OCI-LY7 (cell line): ENCODE data around the gene RAI2. TPM values are rescaled to one million over a fixed set of nuclear protein-coding genes. Genes with fewer than 3 reads are reported as not detected.

Experiments
- BruUV-seq: library from RNA; stranded (reverse); fragments of 400-500 nt; replicated peaks from 2 replicates; lab custom pipeline; 2021; lab: Mats Ljungman, UMichigan
- CTCF ChIA-PET: fragments of 300-600 bp; sonication (Branson Sonifier 250); formaldehyde crosslinking; loops from one replicate; lab custom pipeline; 2022; ENCODE audit warnings: antibody characterized with exemption; ENCODE audit not compliant: unreplicated experiment; lab: Charles Lee
- POLR2A ChIA-PET: fragments of 300-600 bp; sonication (Branson Sonifier 250); formaldehyde crosslinking; loops from one replicate; lab custom pipeline; 2022; ENCODE audit warnings: antibody characterized with exemption; lab: Charles Lee
- DNase-seq: peaks from one replicate; pipeline ENCODE4 v3.0.0-alpha.2; 2015; ENCODE audit warnings: low spot score
- H2AFZ ChIP-seq: fragments of 200-600 bp; sonication (generic), shearing (Covaris generic); 2 replicates; pipeline ENCODE4 v1.6.1; 2014; ENCODE audit warnings: mild to moderate bottlenecking, antibody characterized with exemption, low read length, moderate library complexity
- H3K27ac ChIP-seq: fragments of 200-600 bp; sonication (generic); 2 replicates; pipeline ENCODE4 v1.5.1; 2014; ENCODE audit warnings: mixed run types, low read depth, mild to moderate bottlenecking, moderate library complexity, low read length, inconsistent platforms; ENCODE audit not compliant: poor library complexity, severe bottlenecking
- H3K36me3 ChIP-seq: fragments of 200-600 bp; sonication (generic); 2 replicates; pipeline ENCODE4 v1.6.1; 2014; ENCODE audit warnings: mild to moderate bottlenecking, antibody characterized with exemption, low read length, moderate library complexity, mixed read lengths; ENCODE audit not compliant: insufficient read depth
- H3K4me1 ChIP-seq: fragments of 200-600 bp; sonication (generic); 2 replicates; pipeline ENCODE4 v1.5.1; 2014; ENCODE audit warnings: mild to moderate bottlenecking, low read length; ENCODE audit not compliant: insufficient read depth, poor library complexity, severe bottlenecking
- H3K4me2 ChIP-seq: fragments of 200-600 bp; sonication (generic); 2 replicates; pipeline ENCODE4 v1.6.1; 2014; ENCODE audit warnings: mild to moderate bottlenecking, low read length
- H3K4me3 ChIP-seq: fragments of 200-600 bp; sonication (generic); 2 replicates; pipeline ENCODE4 v1.5.1; 2014; ENCODE audit warnings: mild to moderate bottlenecking, low read depth, low read length; ENCODE audit not compliant: poor library complexity, severe bottlenecking
- H3K79me2 ChIP-seq: fragments of 200-600 bp; sonication (generic); 2 replicates; pipeline ENCODE4 v1.6.1; 2016; ENCODE audit warnings: low read depth, mild to moderate bottlenecking, low read length, moderate library complexity, mixed read lengths; ENCODE audit not compliant: insufficient read depth
- H3K9me2 ChIP-seq: fragments of 200-600 bp; sonication (generic); 2 replicates; pipeline ENCODE4 v1.6.1; 2016; ENCODE audit warnings: mild to moderate bottlenecking, low read length, mixed read lengths; ENCODE audit not compliant: insufficient read depth
- H3K9me3 ChIP-seq: fragments of 200-600 bp; sonication (generic); 2 replicates; pipeline ENCODE4 v1.6.1; 2014; ENCODE audit warnings: mild to moderate bottlenecking, mixed run types, low read length, mixed read lengths
- H4K20me1 ChIP-seq: fragments of 200-600 bp; sonication (generic); 2 replicates; pipeline ENCODE4 v1.6.1; 2014; ENCODE audit warnings: mild to moderate bottlenecking, antibody characterized with exemption, low read length, moderate library complexity, mixed read lengths; ENCODE audit not compliant: insufficient read depth
- EZH2phosphoT487 ChIP-seq: fragments of 200-600 bp; sonication (generic); IDR thresholded peaks from 2 replicates; pipeline ENCODE4 v1.6.1; 2018; ENCODE audit warnings: low read depth, borderline replicate concordance, mild to moderate bottlenecking, mixed run types, antibody characterized with exemption, low read length, moderate library complexity, mixed read lengths
- intact Hi-C: fragments of 100-400 bp; cut with micrococcal nuclease; formaldehyde crosslinking; loops from one replicate; pipeline ENCODE4 v1.10.0; 2022; ENCODE audit not compliant: unreplicated experiment
- total RNA-seq, 2 experiments: library from RNA; depleted of rRNA in 1 of 2; stranded (reverse); fragments of >200 nt in 1 of 2; shearing (Covaris generic) in 1 of 2; gene quantifications; 2 replicates each; pipeline ENCODE4 v1.2.3, GENCODE V29; 2014 to 2022
- TF ChIP-seq, protein P1 (sequence below): fragments of 200-600 bp; sonication (generic); conservative IDR thresholded peaks from 2 replicates; pipeline ENCODE4 v1.5.1; 2014; ENCODE audit warnings: mild to moderate bottlenecking, antibody characterized with exemption, low read length, moderate library complexity, mixed read lengths

The RAI2 gene
- total RNA-seq, 2 experiments from 2014 or later, result not detected

DNA sequence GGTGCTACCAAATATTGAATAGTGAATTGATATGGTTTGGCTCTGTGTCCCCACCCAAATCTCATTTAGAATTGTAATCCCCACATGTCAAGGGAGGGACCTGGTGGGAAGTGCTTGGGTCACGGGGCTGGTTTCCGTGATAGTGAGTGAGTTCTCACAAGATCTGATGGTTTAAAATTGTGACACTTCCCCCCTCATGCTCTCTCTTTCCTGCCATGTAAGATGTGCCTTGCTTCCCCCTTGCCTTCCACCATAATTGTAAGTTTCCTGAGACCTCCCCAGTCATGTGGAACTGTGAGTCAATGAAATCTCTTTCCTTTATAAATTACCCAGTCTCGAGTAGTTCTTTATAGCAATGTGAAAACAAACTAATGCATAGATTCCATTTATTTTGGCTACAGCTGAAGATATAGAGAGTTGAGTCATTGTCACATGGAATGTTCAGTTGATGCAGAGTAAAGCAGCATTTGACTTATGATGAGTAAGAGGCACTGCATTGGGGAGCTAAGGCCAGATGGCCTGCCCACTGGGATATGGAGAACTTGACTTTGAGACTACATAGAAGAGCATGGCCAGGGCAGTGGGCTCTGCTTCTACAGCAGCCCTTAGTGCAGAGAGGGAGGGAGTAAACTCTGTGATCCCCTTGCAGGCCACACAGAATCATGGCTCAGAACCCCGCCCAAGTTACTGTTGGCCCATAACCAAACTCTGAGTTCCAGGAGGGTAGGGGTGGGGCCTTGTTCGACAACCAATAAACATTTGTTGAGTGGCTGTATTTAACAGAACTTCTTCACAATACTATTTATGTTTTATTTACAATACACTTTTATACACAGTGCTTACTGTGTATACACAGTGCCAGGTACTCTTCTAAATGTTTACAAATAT lies 34.2 kb downstream of the RAI2 start:
- H3K4me2 ChIP-seq, result no peak overlapping the region
- H3K9me3 ChIP-seq, result no peaks in the 10 kb centered on the region
- no peaks in the 10 kb centered on the region for H4K20me1 ChIP-seq
- no peak for DNase-seq
- H3K27ac ChIP-seq, result no peak overlapping the region
- H3K79me2 ChIP-seq, result no peaks in the 10 kb centered on the region
- ChIA-PET POLR2A (no interaction called here), CTCF (no interaction called here)
- no peak overlapping the region for H2AFZ ChIP-seq
- TF ChIP-seq, protein P1, sequence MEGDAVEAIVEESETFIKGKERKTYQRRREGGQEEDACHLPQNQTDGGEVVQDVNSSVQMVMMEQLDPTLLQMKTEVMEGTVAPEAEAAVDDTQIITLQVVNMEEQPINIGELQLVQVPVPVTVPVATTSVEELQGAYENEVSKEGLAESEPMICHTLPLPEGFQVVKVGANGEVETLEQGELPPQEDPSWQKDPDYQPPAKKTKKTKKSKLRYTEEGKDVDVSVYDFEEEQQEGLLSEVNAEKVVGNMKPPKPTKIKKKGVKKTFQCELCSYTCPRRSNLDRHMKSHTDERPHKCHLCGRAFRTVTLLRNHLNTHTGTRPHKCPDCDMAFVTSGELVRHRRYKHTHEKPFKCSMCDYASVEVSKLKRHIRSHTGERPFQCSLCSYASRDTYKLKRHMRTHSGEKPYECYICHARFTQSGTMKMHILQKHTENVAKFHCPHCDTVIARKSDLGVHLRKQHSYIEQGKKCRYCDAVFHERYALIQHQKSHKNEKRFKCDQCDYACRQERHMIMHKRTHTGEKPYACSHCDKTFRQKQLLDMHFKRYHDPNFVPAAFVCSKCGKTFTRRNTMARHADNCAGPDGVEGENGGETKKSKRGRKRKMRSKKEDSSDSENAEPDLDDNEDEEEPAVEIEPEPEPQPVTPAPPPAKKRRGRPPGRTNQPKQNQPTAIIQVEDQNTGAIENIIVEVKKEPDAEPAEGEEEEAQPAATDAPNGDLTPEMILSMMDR, result no peak
- TF ChIP-seq EZH2phosphoT487, result no peak
- no peaks in the 10 kb centered on the region for H3K36me3 ChIP-seq
- H3K4me3 ChIP-seq, result no peak overlapping the region
- no peaks in the 10 kb centered on the region for H3K9me2 ChIP-seq
- no TSS peak for BruUV-seq
- intact Hi-C loops, result no loop called here
- H3K4me1 ChIP-seq, result no peaks in the 10 kb centered on the region

DNA sequence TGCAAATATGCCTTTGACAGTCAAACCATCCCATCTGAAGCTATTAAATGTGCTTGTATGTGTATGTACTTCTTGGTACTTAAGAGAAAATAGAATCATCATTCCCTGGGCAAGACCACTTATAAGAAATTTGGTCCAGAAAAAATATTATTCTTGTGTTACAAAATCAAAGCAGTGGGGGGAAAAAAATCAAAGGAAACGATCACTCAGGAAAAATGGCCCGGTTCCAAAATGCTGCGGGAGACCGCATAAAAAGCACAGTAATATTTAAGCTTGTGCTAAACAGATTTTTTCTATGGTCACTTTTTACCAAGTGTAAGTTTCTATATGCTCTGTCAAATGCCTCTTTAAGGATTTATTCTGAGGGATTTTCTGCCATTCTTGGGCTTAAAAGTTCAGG lies 36.1 kb downstream of the RAI2 start:
- ChIA-PET CTCF (no interaction called here), POLR2A (no interaction called here)
- no peak overlapping the region for H3K4me2 ChIP-seq
- BruUV-seq, result no TSS peak
- H3K4me1 ChIP-seq, result no peaks in the 10 kb centered on the region
- H3K9me3 ChIP-seq, result no peaks in the 10 kb centered on the region
- H2AFZ ChIP-seq, result no peak overlapping the region
- TF ChIP-seq, protein P1, result no peak
- no peak for TF ChIP-seq EZH2phosphoT487
- no peaks in the 10 kb centered on the region for H3K36me3 ChIP-seq
- no peaks in the 10 kb centered on the region for H3K79me2 ChIP-seq
- intact Hi-C loops, result no loop called here
- no peak for DNase-seq
- H3K4me3 ChIP-seq, result no peak overlapping the region
- no peak overlapping the region for H3K27ac ChIP-seq
- H3K9me2 ChIP-seq, result no peaks in the 10 kb centered on the region
- no peaks in the 10 kb centered on the region for H4K20me1 ChIP-seq

DNA sequence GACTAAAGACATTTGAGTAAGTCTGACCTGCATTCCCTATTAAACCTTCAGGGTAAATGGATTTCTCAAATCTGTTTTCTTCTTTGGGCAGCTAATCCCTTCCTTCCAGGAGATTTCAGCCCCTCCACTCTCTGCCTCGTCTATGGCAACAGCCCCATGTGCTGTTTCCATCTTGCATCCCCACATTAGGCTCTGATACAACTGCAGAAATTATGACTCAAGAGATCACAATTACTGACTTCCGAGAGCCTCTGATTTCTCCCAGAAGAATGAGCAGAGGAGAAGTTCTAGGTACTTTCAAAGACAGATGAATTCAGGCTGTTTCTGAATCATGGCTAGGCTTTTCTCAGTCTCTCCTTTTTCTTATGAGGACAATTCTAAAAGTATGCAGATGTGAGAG lies 38.7 kb downstream of the RAI2 start:
- TF ChIP-seq, protein P1, result no peak
- no peak for TF ChIP-seq EZH2phosphoT487
- intact Hi-C loops, result no loop called here
- BruUV-seq, result no TSS peak
- Histone ChIP-seq H3K9me3 (no peaks in the 10 kb centered on the region), H3K9me2 (no peaks in the 10 kb centered on the region), H3K4me3 (no peak overlapping the region), H3K36me3 (no peaks in the 10 kb centered on the region), H3K27ac (no peak overlapping the region), H3K4me2 (no peak overlapping the region), H4K20me1 (no peaks in the 10 kb centered on the region), H3K4me1 (no peaks in the 10 kb centered on the region), H2AFZ (no peak overlapping the region), H3K79me2 (no peaks in the 10 kb centered on the region)
- ChIA-PET POLR2A (no interaction called here), CTCF (no interaction called here)
- DNase-seq, result no peak
